ENCODE results near the gene ERC1.

DNA sequence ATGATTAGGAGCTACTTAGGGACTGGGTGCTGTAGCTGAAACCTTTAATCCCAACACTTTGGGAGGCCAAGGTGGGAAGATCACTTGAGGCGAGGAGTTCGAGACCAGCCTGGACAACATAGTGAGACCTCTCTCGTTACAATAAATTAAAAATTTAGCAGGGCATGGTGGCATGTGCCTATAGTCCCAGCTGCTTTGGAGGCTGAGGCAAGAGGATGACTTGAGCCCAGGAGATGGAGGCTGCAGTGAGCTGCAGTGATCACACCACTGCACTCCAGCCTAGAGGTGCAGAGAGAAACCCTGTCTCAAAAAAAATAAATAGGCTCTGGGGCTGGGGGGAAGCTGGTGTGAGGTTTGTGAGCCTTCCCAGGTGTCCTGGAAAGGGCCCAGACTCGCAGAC, 506.1 kb downstream of the ERC1 start:
- TF ChIP-seq, protein P1, sequence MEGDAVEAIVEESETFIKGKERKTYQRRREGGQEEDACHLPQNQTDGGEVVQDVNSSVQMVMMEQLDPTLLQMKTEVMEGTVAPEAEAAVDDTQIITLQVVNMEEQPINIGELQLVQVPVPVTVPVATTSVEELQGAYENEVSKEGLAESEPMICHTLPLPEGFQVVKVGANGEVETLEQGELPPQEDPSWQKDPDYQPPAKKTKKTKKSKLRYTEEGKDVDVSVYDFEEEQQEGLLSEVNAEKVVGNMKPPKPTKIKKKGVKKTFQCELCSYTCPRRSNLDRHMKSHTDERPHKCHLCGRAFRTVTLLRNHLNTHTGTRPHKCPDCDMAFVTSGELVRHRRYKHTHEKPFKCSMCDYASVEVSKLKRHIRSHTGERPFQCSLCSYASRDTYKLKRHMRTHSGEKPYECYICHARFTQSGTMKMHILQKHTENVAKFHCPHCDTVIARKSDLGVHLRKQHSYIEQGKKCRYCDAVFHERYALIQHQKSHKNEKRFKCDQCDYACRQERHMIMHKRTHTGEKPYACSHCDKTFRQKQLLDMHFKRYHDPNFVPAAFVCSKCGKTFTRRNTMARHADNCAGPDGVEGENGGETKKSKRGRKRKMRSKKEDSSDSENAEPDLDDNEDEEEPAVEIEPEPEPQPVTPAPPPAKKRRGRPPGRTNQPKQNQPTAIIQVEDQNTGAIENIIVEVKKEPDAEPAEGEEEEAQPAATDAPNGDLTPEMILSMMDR (IDR thresholded peaks at IDR 0.05), result no peak
- TF ChIP-seq POLR2A (IDR thresholded peaks at IDR 0.05) (no peak), EP300 (IDR thresholded peaks at IDR 0.05) (no peak)
